ENCODE results near the gene AQR.

DNA sequence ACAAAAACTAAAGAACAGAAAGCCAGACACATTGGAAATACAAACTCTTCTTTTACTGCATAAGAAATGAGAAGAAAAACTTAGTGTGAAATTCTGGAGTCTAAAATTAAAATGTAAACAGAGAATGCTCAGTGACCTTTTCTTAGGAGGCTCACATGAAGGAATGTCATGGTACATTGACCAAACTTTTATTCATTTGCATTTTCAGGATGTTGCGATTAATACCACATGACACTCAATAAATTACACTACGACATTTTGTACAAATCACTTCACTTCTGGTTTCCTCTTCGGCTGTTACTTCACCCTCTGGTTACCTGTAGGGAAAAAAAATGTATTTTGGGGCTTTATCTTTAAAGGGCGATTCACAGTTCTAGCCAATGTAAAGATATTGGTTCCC, 117.8 kb downstream of the AQR start:
- TF ChIP-seq, protein P1, sequence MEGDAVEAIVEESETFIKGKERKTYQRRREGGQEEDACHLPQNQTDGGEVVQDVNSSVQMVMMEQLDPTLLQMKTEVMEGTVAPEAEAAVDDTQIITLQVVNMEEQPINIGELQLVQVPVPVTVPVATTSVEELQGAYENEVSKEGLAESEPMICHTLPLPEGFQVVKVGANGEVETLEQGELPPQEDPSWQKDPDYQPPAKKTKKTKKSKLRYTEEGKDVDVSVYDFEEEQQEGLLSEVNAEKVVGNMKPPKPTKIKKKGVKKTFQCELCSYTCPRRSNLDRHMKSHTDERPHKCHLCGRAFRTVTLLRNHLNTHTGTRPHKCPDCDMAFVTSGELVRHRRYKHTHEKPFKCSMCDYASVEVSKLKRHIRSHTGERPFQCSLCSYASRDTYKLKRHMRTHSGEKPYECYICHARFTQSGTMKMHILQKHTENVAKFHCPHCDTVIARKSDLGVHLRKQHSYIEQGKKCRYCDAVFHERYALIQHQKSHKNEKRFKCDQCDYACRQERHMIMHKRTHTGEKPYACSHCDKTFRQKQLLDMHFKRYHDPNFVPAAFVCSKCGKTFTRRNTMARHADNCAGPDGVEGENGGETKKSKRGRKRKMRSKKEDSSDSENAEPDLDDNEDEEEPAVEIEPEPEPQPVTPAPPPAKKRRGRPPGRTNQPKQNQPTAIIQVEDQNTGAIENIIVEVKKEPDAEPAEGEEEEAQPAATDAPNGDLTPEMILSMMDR (IDR thresholded peaks at IDR 0.05) = no peak
- no peak for TF ChIP-seq POLR2A (IDR thresholded peaks at IDR 0.05)
